ENCODE results near the gene DNM2. TPM values are rescaled to one million over a fixed set of nuclear protein-coding genes. Genes with fewer than 3 reads are reported as not detected.

The DNM2 gene
- total and polyA plus RNA-seq, 9 of the 15 experiments (the other 6 are each of a cell fraction or from before 2014, with no cell fraction given) = 2.2 to 161 (median 72.6) TPM

- H3K9me1 ChIP-seq (ENCODE audit: control insufficient read depth, insufficient read depth, low read length) = no peaks in the 10 kb centered on the region
- in situ Hi-C loops (cut with MboI) = no loop called here
- TF ChIP-seq WHSC1 (IDR thresholded peaks at IDR 0.05; ENCODE audit: low read length) (no peak), SPI1 (IDR thresholded peaks at IDR 0.05; ENCODE audit: borderline replicate concordance, low read depth, low read length) (peak; percentile 16; the same call in 1 of the 2 replicates), HDAC1 (IDR thresholded peaks at IDR 0.05) (no peak), MAFG (tag; conservative IDR thresholded peaks at IDR 0.05) (no peak), ZNF644 (tag; IDR thresholded peaks at IDR 0.05; ENCODE audit: low read depth) (no peak)
- TF ChIP-seq, protein P1, sequence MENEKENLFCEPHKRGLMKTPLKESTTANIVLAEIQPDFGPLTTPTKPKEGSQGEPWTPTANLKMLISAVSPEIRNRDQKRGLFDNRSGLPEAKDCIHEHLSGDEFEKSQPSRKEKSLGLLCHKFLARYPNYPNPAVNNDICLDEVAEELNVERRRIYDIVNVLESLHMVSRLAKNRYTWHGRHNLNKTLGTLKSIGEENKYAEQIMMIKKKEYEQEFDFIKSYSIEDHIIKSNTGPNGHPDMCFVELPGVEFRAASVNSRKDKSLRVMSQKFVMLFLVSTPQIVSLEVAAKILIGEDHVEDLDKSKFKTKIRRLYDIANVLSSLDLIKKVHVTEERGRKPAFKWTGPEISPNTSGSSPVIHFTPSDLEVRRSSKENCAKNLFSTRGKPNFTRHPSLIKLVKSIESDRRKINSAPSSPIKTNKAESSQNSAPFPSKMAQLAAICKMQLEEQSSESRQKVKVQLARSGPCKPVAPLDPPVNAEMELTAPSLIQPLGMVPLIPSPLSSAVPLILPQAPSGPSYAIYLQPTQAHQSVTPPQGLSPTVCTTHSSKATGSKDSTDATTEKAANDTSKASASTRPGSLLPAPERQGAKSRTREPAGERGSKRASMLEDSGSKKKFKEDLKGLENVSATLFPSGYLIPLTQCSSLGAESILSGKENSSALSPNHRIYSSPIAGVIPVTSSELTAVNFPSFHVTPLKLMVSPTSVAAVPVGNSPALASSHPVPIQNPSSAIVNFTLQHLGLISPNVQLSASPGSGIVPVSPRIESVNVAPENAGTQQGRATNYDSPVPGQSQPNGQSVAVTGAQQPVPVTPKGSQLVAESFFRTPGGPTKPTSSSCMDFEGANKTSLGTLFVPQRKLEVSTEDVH (IDR thresholded peaks at IDR 0.05; ENCODE audit: low read depth, partially characterized antibody) = no peak
- ChIA-PET CTCF (ENCODE audit: low intra/inter-chr PET ratio) (no interaction called here), POLR2A (interaction anchor here (0.6 to 1.1 kb wide), 4 partner anchors 9 to 118 kb away, joined by 3 to 6 read pairs (median 3); no protein-coding TSS in a partner anchor)
- intact Hi-C loops (cut with micrococcal nuclease) = no loop called here
- peaks cover 85% of the 10 kb centered on the region; the same call in 2 of the 3 replicates for H3K36me3 ChIP-seq (ENCODE audit: control insufficient read depth, insufficient read depth, low read length)
- no peak for DNase-seq (ENCODE audit: extremely low read depth in 1 of 4, low spot score in 3 of 4)
- no peak for ATAC-seq
- H3K27me3 ChIP-seq (ENCODE audit: control insufficient read depth in 2 of 2, insufficient read depth in 2 of 2, low read length in 2 of 2) = no peaks in the 10 kb centered on the region
- no peaks in the 10 kb centered on the region for H3K4me1 ChIP-seq (replicated peaks in 1 of 2; ENCODE audit: control insufficient read depth in 2 of 2, insufficient read depth in 2 of 2, low read length in 2 of 2)
- H4K20me1 ChIP-seq (replicated peaks; ENCODE audit: control insufficient read depth, insufficient read depth, low read length) = no peaks in the 10 kb centered on the region
- no peak overlapping the region for H2AFZ ChIP-seq (ENCODE audit: low read depth, low read length)
- no peak overlapping the region for H3K4me3 ChIP-seq
- FAIRE-seq = no peak
- no peak overlapping the region for H3K27ac ChIP-seq (ENCODE audit: extremely low read depth, low read depth, low read length)
- H3K9ac ChIP-seq (ENCODE audit: insufficient read depth in 1 of 2, low read depth in 2 of 2, low read length in 2 of 2) = peak overlapping the region in 1 of 2 experiments; percentile 31; a peak in 1 of 4 replicates
- H3K79me2 ChIP-seq (ENCODE audit: control insufficient read depth, insufficient read depth, low read length) = no peaks in the 10 kb centered on the region
- 92% methylated on average over 9 of the region's 10 CpGs for WGBS (ENCODE audit: insufficient coverage, low coverage, missing lambda C conversion rate)
- H3K9me3 ChIP-seq (replicated peaks; ENCODE audit: control insufficient read depth, insufficient read depth, low read depth, low read length) = no peaks in the 10 kb centered on the region
- BruUV-seq (replicated peaks) = no TSS peak
- H3K4me2 ChIP-seq (ENCODE audit: insufficient read depth, low read length) = no peak overlapping the region
Measured at GRCh38 chr19:10784257-10784656, 66.4 kb downstream of the DNM2 start.
